Measurements from ENCODE around the gene AFDN.

DNA sequence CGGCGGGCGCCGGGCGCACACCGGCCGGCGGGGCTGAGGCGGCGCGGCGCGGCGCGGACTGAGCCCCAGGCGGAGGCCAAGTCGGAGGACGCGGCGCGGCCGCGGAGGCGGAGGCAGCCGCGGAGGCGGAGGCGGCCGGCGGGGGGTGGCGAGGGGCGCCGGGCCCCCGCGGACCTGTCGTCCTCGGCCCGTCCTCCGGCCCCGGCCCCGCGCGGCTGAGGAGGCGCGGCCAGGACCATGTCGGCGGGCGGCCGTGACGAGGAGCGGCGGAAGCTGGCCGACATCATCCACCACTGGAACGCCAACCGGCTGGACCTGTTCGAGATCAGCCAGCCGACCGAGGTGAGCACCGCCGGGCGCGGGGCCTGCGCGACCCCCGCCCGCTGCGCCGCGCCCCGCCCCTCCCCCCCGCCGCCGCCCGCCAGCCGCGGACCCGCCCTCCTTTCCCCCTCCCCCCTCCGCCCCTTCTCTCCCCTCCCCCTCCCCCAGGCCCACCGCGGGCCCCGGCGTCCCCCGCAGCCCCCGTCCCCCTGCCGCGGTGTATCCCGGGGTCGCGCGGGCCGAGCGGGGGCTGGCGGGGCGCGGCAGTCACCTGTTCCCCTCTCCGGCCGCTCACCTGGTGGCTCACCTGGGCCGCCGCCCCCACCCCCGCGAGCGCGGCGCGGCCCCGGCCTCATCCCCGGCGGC lies at the start of gene AFDN:
- no peak for TF ChIP-seq EZH2 (IDR thresholded peaks at IDR 0.05; ENCODE audit: low read depth)
- TF ChIP-seq, protein P1, sequence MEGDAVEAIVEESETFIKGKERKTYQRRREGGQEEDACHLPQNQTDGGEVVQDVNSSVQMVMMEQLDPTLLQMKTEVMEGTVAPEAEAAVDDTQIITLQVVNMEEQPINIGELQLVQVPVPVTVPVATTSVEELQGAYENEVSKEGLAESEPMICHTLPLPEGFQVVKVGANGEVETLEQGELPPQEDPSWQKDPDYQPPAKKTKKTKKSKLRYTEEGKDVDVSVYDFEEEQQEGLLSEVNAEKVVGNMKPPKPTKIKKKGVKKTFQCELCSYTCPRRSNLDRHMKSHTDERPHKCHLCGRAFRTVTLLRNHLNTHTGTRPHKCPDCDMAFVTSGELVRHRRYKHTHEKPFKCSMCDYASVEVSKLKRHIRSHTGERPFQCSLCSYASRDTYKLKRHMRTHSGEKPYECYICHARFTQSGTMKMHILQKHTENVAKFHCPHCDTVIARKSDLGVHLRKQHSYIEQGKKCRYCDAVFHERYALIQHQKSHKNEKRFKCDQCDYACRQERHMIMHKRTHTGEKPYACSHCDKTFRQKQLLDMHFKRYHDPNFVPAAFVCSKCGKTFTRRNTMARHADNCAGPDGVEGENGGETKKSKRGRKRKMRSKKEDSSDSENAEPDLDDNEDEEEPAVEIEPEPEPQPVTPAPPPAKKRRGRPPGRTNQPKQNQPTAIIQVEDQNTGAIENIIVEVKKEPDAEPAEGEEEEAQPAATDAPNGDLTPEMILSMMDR (conservative IDR thresholded peaks at IDR 0.05), result no peak

Measured in PC-9 (cell line).